GM19463 (cell line): ENCODE measurements around the gene FANCC.
"Not testable (repeated sequence)": the region's sequence is repeated elsewhere in the genome, so short reads cannot be mapped to it uniquely, and the experiment has no call there.

Source experiments
- ATAC-seq: cut with Tn5 transposase; IDR thresholded peaks from one replicate; pipeline ENCODE4 v1.9.1; 2021; ENCODE audit warnings: mild to moderate bottlenecking, moderate library complexity; ENCODE audit not compliant: unreplicated experiment

Gene FANCC

GRCh38 chr9:95330720-95331404, 13.4 kb upstream of the FANCC start:
- ATAC-seq = no peak

DNA sequence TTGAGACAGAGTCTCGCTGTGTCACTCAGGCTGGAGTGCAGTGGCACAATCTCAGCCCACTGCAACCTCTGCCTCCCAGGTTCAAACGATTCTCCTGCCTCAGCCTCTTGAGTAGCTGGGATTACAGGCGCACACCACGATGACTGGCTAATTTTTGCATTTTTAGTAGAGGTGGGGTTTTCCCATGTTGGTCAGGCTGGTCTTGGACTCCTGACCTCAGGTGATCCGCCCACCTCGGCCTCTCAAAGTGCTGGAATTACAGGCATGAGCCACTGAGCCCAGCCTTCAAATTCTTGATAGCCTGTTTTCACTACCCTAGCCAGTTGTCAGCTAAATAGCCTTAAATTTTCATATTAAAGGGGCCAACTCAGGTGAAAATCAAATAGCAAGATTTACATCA, 11.6 kb upstream of the FANCC start:
- not testable (repeated sequence) for ATAC-seq

DNA sequence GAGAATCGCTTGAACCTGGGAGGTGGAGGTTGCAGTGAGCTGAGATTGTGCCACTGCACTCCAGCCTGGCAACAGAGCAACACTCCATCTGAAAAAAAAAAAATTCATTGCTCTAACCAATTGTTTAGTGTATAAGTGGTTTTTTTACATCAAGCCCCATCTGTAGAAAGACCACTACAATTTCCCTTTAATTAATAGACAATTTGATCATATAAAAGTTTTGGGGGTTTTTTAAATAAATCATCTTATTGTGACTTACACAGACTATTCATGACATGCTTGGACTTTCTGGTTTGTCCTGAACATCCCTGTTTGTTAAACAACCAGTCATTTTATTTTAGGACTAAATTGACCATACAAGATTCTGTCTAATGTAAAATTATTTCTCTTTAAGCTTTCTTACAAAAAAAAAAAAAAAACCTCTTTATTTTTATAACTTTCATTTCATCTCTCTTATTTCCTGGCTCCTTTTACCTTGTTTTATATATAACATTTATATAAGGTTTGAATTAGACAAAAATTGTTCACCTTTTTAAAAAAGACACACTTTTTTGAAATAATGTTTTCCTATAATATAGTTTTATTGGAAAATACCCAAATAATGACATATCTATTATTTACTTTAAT, 9.8 kb upstream of the FANCC start:
- no peak for ATAC-seq

GRCh38 chr9:95325221-95325620, 7.7 kb upstream of the FANCC start:
- ATAC-seq = no peak

DNA sequence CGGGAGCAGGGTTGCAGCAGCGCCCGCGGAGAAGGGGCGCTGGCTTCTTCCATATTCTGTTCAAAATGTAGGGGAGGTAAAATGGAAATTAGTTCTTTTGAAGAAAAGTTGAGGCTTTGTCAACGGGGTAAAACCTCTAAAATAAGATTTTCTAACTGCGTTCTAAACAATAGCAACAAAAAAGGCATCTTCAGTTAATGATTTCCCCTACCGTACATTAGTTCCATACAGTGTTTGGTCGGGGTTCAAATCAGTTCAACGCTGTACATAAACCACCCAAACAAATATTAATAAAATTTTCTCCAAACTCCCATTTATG, 343 bp upstream of the FANCC start:
- no peak for ATAC-seq

DNA sequence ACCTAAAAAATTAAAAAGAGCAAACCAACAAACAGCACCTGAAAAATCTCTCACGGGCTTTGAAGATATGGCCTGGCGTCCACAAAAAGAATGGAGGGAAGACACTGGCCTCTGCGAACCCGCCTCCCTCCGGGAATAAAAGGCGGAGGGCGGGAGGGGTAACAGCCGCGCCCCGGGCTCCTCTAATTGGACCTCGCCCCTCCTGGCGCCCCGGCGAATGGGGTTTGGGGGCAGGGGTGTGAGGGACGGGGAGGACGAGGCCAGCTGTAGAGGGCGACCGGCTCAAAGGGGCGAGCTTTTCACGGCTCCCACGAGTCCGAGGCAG, 753 bp downstream of the FANCC start:
- peak; percentile 59 for ATAC-seq

GRCh38 chr9:95316274-95316673, 1.2 kb downstream of the FANCC start:
- no peak for ATAC-seq

DNA sequence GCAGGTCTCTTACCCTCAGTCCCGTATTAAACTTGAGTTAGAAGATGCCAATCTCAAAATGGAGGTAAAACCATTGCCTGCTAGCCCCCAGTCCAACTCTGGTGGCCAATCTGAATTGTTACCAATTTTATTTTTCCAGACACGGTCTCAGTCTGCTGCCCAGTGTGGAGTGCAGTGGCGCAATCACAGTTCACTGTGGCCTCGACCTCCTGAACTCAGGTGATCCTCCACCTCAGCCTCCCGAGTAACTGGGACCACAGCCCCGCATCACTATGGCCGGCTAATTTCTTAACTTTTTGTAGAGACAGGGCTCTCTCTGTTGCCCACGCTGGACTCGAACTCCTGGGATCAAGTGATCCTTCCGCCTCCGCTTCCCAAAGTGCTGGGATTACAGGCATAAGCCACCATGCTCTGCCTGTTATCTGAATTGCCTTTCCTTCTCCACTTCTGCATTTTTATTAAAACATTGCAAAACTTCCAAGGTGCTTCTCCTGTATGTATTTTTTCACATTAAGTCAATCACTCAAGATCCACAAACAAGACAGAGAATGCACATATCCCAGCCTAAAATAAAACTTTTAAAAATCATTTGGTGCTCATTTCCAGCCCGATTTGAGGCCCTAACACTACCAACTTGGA, 2.3 kb downstream of the FANCC start:
- no peak for ATAC-seq

GRCh38 chr9:95313010-95313498, 4.5 kb downstream of the FANCC start:
- no peak for ATAC-seq

- no peak for ATAC-seq
Measured at GRCh38 chr9:95311961-95312360, 5.5 kb downstream of the FANCC start.

DNA sequence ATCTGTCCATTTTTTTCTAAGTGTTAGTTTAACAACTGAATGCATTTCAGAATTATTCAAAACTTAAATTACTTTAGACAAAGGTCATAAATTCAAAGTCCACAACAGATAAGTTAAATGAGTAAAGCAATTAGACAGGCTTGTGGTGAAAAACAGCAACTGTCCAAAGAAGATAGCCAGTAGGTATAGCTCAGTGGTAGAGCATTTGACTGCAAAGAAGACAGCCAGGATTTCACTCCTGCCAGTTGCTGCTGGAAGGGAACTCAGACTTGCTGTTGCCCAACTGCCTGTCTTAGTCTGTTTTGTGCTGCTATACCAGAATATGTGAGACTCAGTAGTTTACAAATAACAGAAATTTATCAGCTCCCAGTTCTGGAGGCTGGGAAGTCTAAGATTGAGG, 10.0 kb downstream of the FANCC start:
- ATAC-seq = no peak

- ATAC-seq = no peak
Measured at GRCh38 chr9:95306819-95307218, 10.7 kb downstream of the FANCC start.

GRCh38 chr9:95305770-95306492, 11.6 kb downstream of the FANCC start:
- no peak for ATAC-seq

- ATAC-seq = no peak
Measured at GRCh38 chr9:95302479-95302878, 15.0 kb downstream of the FANCC start.

DNA sequence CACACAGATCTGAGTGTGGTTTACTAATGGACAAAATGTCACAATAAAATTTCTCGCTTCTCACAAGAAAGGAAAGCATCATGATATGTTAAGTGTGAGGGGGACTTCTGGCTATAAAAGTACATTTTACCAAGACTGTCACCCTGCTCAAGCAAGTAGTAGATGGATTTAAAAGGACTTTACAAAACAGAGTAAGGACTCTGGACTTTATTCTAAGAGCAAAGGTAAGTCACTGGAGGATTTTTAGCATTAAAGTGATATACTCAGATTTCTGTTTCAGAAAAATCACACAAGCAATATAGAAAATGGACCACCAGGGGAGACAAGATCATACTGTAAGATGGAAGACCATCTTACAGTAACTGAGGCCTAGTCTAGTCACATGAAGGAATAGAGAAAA, 19.7 kb downstream of the FANCC start:
- no peak for ATAC-seq

DNA sequence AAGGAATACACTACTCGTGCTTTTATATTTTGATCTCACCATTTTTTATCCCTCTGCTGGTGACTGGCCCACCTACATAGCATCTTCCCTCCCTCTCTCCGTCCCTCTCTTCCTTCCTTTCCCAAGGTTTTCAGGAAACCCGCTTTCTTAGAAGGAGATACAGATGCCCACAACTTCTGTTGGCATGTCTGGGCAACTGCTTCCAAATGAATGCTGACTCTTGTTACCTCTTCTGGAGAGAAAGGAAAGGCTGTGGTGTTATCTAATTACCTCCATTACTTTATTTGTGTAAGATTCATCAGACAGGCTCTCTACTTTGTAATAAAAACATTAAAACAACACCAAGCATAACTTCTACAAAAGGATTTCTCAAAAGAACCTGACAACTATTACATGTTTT, 20.2 kb downstream of the FANCC start:
- no peak for ATAC-seq

DNA sequence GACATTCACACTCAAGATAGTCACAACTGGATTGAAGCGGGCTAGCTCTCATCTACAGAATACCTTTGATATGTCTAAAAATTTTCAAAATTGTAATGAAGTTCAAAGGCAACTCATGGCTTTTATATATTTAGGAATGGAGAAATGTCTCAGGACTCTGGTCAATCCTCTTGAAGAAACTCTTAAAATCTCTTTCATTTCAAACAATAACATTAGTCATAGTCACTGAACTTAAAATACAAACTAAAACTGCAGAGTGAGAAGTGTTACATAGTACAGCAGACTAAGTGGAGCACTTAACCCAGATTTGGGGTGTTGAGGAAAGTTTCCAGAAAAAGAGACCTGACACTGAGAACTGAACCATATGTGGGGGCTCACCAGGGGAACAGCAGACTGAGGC, 20.7 kb downstream of the FANCC start:
- ATAC-seq = no peak

DNA sequence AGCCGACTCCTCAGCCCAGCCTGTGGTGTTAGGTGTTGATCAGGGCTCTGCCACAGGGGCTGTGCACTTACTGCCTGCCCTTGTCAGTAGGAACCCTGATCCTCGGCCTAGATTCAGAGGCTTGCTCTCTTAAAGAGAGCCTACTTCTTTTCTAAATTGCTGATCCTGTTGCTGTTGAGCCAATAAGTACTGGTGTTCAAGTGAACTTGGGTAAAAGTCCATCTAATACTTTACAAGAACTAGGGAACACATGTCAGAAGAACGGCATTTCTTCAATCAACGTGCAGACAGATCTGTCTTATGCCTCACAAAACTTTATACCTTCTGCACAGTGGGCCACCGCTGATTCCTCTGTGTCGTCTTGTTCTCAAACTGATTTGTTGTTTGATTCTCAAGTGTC, 24.2 kb downstream of the FANCC start:
- ATAC-seq = not testable (repeated sequence)

GRCh38 chr9:95292226-95292625, 25.3 kb downstream of the FANCC start:
- no peak for ATAC-seq

DNA sequence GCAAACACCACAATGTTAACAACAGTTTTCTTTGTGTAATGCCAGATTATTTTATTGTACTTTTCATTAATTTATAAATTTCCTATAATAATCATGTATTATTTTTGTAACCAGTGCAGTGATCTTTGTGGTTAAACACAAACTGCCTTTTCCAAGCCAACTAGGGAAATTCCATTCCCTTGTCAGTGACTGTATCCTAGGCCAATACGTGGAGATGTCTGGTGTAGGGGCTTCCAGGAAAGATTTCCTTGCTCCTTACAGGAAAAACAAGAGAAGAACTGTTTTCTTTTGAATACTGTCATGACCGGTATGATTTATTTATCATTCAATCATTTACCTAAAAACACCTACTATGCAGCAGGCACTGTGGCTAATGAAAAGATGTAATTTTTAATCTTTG, 31.4 kb downstream of the FANCC start:
- no peak for ATAC-seq

- ATAC-seq = no peak
Measured at GRCh38 chr9:95285307-95285706, 32.2 kb downstream of the FANCC start.
